DOHH2 (cell line): ENCODE measurements around the gene SHD.
"Not testable (repeated sequence)": the region's sequence is repeated elsewhere in the genome, so short reads cannot be mapped to it uniquely, and the experiment has no call there.

ENCODE experiments used
- H3F3A ChIP-seq: fragments of 200-600 bp; sonication (generic), shearing (Covaris generic); 2 replicates; pipeline ENCODE4 v1.6.0; 2016; ENCODE audit warnings: antibody characterized with exemption, mild to moderate bottlenecking; ENCODE audit not compliant: control insufficient read depth, insufficient read depth
- H3K27ac ChIP-seq: fragments of 200-600 bp; sonication (generic); 2 replicates; pipeline ENCODE4 v1.5.1; 2014; ENCODE audit warnings: low read depth, mild to moderate bottlenecking, low read length, moderate library complexity
- H3K27me3 ChIP-seq: fragments of 200-600 bp; sonication (generic); 2 replicates; pipeline ENCODE4 v1.6.1; 2014; ENCODE audit warnings: mild to moderate bottlenecking, low read length, mixed read lengths; ENCODE audit not compliant: control insufficient read depth
- H3K36me3 ChIP-seq: fragments of 200-600 bp; sonication (generic); 2 replicates; pipeline ENCODE4 v1.6.1; 2014; ENCODE audit warnings: mild to moderate bottlenecking, low read length, moderate library complexity, mixed read lengths; ENCODE audit not compliant: control insufficient read depth
- H3K4me1 ChIP-seq: fragments of 200-600 bp; sonication (generic); 2 replicates; pipeline ENCODE4 v1.6.1; 2014; ENCODE audit warnings: mild to moderate bottlenecking, low read length, mixed read lengths; ENCODE audit not compliant: control insufficient read depth
- H3K4me2 ChIP-seq: fragments of 200-600 bp; sonication (generic); 2 replicates; pipeline ENCODE4 v1.6.0; 2014; ENCODE audit warnings: mild to moderate bottlenecking, low read length, moderate library complexity
- H3K4me3 ChIP-seq: fragments of 200-600 bp; sonication (generic); 2 replicates; pipeline ENCODE4 v1.5.1; 2014; ENCODE audit warnings: mild to moderate bottlenecking, low read length, mixed read lengths
- H3K79me2 ChIP-seq: fragments of 200-600 bp; sonication (generic); 2 replicates; pipeline ENCODE4 v1.6.1; 2014; ENCODE audit warnings: mild to moderate bottlenecking, low read length, mixed read lengths; ENCODE audit not compliant: control insufficient read depth
- H3K9me2 ChIP-seq: fragments of 200-600 bp; sonication (generic); replicated peaks from 2 replicates; pipeline ENCODE4 v1.6.1; 2014; ENCODE audit warnings: mild to moderate bottlenecking, low read length, mixed read lengths; ENCODE audit not compliant: control insufficient read depth
- H3K9me3 ChIP-seq: fragments of 200-600 bp; sonication (generic); 2 replicates; pipeline ENCODE4 v1.6.1; 2014; ENCODE audit warnings: antibody characterized with exemption, low read length, mixed read lengths; ENCODE audit not compliant: control insufficient read depth, insufficient read depth
- H4K20me1 ChIP-seq: fragments of 200-600 bp; sonication (generic); 2 replicates; pipeline ENCODE4 v1.6.0; 2014; ENCODE audit warnings: low read depth, mild to moderate bottlenecking, antibody characterized with exemption, low read length, moderate library complexity; ENCODE audit not compliant: control insufficient read depth, insufficient read depth
- EZH2phosphoT487 ChIP-seq: fragments of 200-600 bp; sonication (generic); IDR thresholded peaks from 2 replicates; pipeline ENCODE4 v1.6.1; 2017; ENCODE audit warnings: borderline replicate concordance, mild to moderate bottlenecking, antibody characterized with exemption, low read length, moderate library complexity, mixed read lengths
- TF ChIP-seq, protein P1 (sequence below): fragments of 200-600 bp; sonication (generic); IDR thresholded peaks from one replicate; pipeline ENCODE4 v1.5.1; 2014; ENCODE audit warnings: antibody characterized with exemption, mild to moderate bottlenecking, low read depth, low read length; ENCODE audit not compliant: poor library complexity, severe bottlenecking

Gene SHD, protein sequence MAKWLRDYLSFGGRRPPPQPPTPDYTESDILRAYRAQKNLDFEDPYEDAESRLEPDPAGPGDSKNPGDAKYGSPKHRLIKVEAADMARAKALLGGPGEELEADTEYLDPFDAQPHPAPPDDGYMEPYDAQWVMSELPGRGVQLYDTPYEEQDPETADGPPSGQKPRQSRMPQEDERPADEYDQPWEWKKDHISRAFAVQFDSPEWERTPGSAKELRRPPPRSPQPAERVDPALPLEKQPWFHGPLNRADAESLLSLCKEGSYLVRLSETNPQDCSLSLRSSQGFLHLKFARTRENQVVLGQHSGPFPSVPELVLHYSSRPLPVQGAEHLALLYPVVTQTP

DNA sequence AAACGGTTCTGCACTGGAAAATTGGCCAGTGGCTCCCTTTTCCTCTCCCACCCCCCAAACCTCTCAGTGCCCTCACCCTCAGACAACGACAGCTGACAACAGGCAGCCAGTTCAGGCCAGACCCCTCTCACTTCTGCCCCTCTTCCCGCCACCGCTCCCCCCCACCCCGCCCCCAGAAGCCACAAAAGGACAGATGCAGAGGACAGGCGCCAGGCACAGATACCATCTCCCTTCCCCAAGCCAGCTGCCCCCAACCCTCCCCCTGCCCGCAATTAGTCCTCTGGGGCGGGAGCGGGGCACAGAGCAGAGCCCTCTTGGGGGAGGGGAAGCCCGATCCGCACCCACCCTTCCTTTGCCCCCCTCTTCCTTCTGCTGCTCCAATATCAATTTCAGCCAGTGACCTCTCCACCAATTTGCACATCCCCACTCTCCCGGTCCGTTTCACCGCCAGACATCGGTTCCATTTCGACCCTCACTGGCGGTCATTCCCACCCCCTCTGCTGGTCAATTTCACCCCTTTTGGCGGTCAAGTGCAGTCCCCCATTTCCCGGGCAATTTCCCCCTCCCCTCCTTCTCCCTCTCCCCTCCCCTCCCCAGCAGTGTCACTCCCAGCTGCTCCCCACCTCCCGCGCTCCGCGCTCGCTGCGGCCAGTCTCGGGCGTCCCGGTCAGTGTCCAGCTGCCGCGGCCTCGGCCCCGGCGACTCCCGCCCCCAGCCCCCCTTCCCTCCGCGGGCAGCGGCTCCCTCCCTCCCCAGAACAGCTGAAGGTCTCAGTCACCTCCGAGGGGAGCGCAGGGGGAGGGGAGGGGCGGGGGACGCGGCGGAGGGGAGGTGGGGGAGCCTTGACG lies at the start of gene SHD:
Gene SHD, plus strand, starts transcription at position 848 of the 848 bp plus-strand sequence. CDS start 798 bp downstream, outside the sequence.
- Histone ChIP-seq H3K36me3 (no peaks in the 10 kb centered on the region), H3K9me2 (no peaks in the 10 kb centered on the region), H3K4me2 (no peak within 1 kb of the TSS), H3F3A (no peaks in the 10 kb centered on the region), H3K27ac (no peak within 1 kb of the TSS), H3K27me3 (peaks cover 4% of the 10 kb centered on the region; the same call in 1 of the 2 replicates), H3K79me2 (no peaks in the 10 kb centered on the region), H3K9me3 (no peaks in the 10 kb centered on the region), H3K4me1 (no peaks in the 10 kb centered on the region), H3K4me3 (no peak within 1 kb of the TSS), H4K20me1 (no peaks in the 10 kb centered on the region)
- no peak for TF ChIP-seq EZH2phosphoT487
- TF ChIP-seq, protein P1, sequence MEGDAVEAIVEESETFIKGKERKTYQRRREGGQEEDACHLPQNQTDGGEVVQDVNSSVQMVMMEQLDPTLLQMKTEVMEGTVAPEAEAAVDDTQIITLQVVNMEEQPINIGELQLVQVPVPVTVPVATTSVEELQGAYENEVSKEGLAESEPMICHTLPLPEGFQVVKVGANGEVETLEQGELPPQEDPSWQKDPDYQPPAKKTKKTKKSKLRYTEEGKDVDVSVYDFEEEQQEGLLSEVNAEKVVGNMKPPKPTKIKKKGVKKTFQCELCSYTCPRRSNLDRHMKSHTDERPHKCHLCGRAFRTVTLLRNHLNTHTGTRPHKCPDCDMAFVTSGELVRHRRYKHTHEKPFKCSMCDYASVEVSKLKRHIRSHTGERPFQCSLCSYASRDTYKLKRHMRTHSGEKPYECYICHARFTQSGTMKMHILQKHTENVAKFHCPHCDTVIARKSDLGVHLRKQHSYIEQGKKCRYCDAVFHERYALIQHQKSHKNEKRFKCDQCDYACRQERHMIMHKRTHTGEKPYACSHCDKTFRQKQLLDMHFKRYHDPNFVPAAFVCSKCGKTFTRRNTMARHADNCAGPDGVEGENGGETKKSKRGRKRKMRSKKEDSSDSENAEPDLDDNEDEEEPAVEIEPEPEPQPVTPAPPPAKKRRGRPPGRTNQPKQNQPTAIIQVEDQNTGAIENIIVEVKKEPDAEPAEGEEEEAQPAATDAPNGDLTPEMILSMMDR: no peak

DNA sequence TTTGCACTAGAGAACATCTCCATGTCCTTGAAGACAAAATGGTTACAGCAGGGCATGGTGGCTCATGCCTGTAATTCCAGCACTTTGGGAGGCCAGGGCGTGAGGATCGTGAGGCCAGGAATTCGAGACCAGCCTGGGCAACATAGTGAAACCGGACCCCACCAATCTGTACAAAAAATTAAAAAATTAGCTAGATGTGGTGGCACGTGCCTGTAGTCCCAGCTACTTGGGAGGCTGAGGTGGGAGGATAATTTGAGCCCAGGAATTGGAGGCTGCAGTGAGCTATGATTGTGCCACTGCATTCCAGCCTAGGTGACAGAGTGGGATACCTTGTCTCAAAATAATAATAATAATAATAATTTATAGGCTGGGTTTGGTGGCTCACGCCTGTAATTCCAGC lies 48.8 kb upstream of the SHD start:
- H4K20me1 ChIP-seq, H3K27ac ChIP-seq, H3K9me3 ChIP-seq, H3K9me2 ChIP-seq, H3K36me3 ChIP-seq, H3K4me3 ChIP-seq, H3K79me2 ChIP-seq, H3K4me2 ChIP-seq, H3F3A ChIP-seq: not testable (repeated sequence)
- peaks cover 11% of the 10 kb centered on the region for H3K4me1 ChIP-seq
- TF ChIP-seq EZH2phosphoT487: 0 out of 2 replicates have a peak, but pooled peaks have one; percentile 51
- peaks cover 48% of the 10 kb centered on the region for H3K27me3 ChIP-seq

DNA sequence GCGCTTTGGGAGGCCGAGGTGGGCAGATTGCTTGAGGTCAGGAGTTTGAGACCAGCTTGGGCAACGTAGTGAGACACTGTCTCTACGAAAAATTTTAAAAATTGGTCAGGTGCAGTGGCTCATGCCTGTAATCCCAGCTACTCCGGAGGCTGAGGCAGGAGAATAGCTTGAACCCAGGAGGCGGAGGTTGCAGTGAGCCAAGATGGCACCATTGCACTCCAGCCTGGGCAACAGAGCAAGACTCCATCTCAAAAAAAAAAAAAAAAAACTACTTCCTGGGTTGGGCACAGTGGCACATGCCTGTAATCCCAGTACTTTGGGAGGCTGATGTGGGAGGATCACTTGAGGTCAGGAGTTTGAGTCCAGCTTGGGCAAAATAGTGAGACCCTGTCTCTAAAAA lies 47.5 kb upstream of the SHD start:
- not testable (repeated sequence) for H4K20me1 ChIP-seq, H3F3A ChIP-seq, H3K79me2 ChIP-seq, H3K4me2 ChIP-seq, H3K27ac ChIP-seq, H3K9me2 ChIP-seq, H3K4me3 ChIP-seq, H3K36me3 ChIP-seq, H3K9me3 ChIP-seq
- peaks cover 11% of the 10 kb centered on the region for H3K4me1 ChIP-seq
- H3K27me3 ChIP-seq: peaks cover 41% of the 10 kb centered on the region

DNA sequence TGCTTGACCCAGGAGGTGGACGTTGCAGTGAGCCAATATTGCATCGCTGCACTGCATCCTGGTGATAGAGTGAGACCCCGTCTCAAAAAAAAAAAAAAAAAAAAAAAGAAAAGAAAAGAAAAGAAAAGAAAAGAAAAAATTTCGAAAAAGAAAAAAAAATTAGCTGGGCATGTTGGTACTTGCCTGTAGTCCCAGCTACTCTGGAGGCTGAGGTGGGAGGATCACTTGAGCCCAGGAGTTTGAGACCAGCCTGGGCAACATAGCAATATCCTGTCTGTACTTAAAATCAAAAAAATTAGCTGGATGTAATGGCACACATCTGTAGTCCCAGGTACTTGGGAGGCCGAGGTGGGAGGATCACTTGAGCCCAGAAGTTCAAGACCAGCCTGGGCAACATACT lies 46.9 kb upstream of the SHD start:
- Histone ChIP-seq H3K4me1 (peaks cover 11% of the 10 kb centered on the region), H3K27me3 (peaks cover 38% of the 10 kb centered on the region)
- H3K27ac ChIP-seq, H3K9me3 ChIP-seq, H3K4me2 ChIP-seq, H3F3A ChIP-seq, H3K4me3 ChIP-seq, H3K36me3 ChIP-seq, H4K20me1 ChIP-seq, H3K79me2 ChIP-seq, H3K9me2 ChIP-seq: not testable (repeated sequence)
